Erythroblast (primary cell): Measurements from ENCODE around the gene OR1F1.

ENCODE experiments used
- GATA1 ChIP-seq: IDR thresholded peaks from 2 replicates; pipeline ENCODE4 v1.6.1; 2011; ENCODE audit warnings: low read depth, mild to moderate bottlenecking, control low read depth, low read length, moderate library complexity
- POLR2A ChIP-seq: IDR thresholded peaks from 2 replicates; pipeline ENCODE4 v1.6.1; 2011; ENCODE audit warnings: mild to moderate bottlenecking, low read length

GRCh38 chr16:3149193-3149530, 38.8 kb upstream of the OR1F1 start:
- TF ChIP-seq POLR2A (no peak), GATA1 (no peak)
